ENCODE data around the gene GNB4.

Gene GNB4

GRCh38 chr3:179348325-179349013 is 102.8 kb downstream of the GNB4 start:
- DNase-seq: no peak

- peak; percentile 88 for DNase-seq
These were observed 103.7 kb downstream of the GNB4 start, which contains the start of gene MFN1 for GRCh38 chr3:179347345-179348194. Gene MFN1, plus strand, starts transcription at chr3:179347709. Its CDS starts 1,143 bp downstream, at chr3:179348852.
